Endometrial microvascular endothelial cells (primary cell): ENCODE measurements around the gene SMIM3. TPM values are rescaled to one million over a fixed set of nuclear protein-coding genes. Genes with fewer than 3 reads are reported as not detected.
"Not testable (repeated sequence)": the region's sequence is repeated elsewhere in the genome, so short reads cannot be mapped to it uniquely, and the experiment has no call there.

Experiments used
- in situ Hi-C: cut with HindIII; loops from 2 replicates; pipeline ENCODE4 v1.10.0; 2017; ENCODE audit warnings: low sequenced_read_pairs, low pct_unique_long_range_greater_than_20kb; ENCODE audit errors: inconsistent ontology term
- total RNA-seq: library from RNA; depleted of rRNA; stranded (reverse); fragments of >200 nt; gene quantifications from one replicate; pipeline ENCODE4 v1.2.3, GENCODE V29; 2015; ENCODE audit errors: inconsistent ontology term

Gene SMIM3, protein sequence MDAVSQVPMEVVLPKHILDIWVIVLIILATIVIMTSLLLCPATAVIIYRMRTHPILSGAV
- 12.8 TPM for total RNA-seq

DNA sequence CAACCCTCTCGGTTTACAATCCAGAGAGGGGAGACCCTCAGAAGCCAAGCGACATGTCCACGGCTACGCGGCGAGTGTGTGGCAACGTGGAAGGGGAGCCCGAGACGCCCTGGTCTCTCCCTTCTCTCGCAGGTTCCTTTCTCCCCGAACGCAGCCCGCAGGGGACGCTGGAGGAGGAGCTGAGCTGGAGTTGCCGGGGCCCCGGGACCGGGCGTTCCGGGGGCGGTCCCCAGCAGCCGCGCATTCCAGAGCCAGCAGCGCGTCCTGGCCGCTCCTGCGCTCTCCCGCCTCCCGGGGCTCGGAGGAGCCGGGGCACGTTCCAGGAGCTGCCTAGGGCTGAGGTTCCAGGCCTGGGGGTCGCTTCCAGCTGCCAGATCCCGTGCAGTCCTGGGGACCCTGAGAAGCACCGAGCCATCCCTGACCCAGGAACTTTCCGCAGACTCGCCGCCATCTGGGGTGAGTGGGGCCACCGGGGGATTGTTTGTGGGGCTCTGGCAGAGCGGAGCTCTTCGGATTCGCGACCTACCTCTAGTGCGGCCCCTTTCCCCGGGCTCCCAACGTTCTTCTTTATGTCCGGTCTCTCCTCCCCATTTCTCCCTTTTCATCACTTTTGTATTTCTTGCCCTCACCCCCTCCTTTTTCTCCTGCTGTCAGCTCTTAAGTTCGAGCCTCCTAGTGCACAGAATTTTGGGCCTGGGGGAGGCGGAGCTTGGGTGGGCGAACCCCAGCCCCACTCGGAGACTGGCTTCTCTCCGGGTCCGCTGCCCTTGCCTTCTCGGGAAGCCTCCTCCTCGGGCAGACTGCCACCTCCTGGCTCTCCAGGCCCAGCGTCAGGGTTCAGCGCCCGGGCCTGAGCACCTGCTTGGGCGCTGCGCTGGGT lies at the start of gene SMIM3:
TSS of gene SMIM3 (plus strand) at position 241 of the 880 bp plus-strand sequence. CDS start 16,684 bp downstream, outside the sequence.
- in situ Hi-C loops = no loop called here

DNA sequence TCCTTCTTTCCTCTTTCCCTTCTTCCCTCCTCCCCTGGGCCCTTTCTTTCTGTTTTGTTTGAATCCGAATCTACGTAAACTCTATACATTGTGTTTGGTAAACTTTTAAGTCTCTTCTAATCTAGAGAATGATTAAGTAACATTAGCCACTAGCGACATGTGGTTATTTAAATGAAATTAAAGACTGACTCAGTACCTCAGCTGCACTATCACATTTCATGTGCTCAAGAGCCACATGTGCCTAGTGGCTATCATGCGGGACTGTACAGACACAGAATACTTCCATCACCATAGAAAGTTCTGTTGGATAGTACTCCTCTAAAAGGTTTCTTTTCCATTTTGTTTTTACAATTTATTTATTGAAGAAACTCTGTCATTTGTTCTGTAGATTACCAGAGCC lies 48.7 kb upstream of the SMIM3 start:
- in situ Hi-C loops = no loop called here

DNA sequence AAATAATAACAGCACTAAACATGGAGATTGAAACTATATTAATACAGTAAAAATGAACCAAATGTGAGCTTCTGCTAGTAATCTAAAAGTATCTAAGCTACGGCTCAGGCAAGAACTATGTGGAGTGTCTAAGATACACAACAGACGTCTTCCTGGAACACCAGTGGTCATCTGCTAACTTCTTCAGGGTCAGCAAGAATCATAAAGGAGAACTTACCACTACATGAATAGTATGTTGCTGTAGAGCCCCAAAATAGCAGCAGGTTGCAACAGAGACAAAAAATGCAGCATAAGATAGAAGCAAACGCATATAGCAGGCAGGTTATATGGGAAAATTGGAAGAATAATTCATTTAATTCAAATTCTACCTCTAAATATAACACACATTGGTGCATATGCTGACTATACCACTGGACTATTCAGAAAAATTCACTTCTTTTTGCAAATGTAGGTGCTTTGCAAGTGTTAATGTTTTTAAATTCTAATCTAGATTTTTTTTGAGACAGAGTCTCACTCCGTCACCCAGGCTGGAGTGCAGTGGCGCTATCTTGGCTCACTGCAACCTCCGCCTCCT lies 46.8 kb upstream of the SMIM3 start:
- in situ Hi-C loops = no loop called here

DNA sequence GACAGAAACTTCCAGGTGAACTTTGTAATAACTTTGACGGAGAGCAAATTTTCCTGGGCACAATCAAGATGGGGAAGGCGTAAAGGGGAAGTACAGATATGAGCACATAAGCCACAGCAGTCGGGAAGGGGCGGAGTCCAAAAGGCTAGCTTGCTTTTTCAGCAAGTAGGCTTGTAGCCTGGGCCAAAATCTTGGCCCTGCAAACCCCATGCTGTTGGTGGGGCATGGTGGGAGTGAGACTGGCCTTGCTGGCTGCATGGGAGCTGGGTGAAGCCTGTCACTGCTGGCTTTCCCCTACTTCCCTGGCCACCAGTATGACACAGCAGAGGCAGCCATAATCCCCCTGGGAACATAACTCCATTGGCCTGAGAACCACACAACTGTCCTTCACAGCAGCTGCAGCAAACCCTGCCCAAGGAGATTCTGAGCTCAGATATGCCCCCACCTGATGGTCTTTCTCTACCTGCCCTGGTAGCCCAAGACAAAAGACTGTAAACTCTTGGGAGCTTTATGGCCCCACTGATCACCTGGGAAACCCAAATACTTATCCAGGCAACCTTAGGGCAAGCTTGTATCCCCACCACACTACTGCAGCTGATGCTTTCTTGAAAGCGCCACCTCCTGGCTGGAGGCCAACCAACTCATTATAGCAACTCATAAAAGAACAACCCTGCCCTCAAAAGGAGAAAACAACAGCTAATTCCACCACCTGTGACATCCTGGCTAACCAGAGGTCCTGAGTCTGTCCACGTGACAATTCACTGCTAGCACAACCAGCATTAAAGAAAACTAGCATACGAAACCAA lies 43.8 kb upstream of the SMIM3 start:
- in situ Hi-C loops = no loop called here

DNA sequence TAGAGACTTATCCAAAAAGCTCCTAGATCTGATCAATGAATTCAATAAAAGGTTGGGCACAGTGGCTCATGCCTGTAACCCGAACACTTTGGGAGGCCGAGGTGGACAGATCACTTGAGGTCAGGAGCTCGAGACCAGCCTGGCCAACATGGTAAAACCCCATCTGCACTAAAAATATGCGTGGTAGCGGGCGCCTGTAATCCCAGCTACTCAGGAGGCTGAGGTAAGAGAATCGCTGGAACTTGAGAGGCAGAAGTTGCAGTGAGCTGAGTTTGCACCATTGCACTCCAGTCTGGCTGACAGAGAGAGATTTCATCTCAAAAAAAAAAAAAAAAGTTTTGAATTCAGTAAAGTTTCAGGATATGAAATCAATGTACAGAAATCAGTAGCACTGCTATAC lies 39.7 kb upstream of the SMIM3 start:
- in situ Hi-C loops = no loop called here

DNA sequence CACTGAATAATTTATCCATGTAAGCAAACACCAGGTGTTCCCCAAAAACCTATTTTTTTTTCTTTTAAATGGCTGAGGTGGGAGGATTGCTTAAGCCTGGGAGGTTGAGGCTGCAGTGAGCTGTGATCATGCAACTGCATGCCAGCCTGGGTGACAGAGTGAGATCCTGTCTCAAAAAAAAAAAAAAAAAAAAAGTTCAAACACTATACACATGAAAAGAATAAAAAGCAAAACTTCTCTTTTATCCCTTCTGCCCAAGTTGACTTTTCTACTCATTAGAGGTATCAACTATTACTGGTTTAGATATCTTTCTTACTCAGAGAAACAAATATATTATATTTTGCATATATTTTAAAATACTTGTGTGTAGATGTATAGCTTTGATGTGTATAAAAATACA lies 37.6 kb upstream of the SMIM3 start:
- in situ Hi-C loops = no loop called here

DNA sequence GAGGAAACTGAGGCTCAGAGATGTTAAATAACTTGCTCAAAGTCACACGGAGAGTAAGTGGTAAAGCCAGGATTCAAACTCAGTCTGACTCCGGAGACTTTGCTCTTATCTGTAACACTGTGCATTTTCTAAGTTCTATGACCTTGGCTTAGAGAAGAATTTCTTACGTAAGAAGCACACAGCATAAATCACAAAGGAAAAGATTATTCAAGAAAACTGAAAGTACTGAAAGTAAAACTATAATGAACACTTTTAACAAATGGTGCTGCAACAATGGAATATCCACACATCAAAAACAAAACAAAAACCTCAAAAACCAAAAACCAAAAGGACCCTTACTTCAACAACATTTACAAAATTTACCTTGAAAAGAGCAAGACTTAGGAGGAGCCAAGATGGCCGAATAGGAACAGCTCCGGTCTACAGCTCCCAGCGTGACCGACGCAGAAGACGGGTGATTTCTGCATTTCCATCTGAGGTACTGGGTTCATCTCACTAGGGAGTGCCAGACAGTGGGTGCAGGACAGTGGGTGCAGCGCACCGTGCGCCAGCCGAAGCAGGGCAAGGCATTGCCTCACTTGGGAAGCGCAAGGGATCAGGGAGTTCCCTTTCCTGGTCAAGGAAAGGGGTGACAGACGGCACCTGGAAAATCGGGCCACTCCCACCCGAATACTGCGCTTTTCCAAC lies 36.0 kb upstream of the SMIM3 start:
- in situ Hi-C loops = not testable (repeated sequence)

DNA sequence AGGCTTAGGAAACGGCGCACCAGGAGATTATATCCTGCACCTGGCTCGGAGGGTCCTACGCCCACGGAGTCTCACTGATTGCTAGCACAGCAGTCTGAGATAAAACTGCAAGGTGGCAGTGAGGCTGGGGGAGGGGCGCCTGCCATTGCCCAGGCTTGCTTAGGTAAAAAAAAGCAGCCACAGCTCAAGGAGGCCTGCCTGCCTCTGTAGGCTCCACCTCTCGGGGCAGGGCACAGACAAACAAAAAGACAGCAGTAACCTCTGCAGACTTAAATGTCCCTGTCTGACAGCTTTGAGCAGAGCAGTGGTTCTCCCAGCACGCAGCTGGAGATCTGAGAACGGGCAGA lies 35.4 kb upstream of the SMIM3 start:
- in situ Hi-C loops = not testable (repeated sequence)

DNA sequence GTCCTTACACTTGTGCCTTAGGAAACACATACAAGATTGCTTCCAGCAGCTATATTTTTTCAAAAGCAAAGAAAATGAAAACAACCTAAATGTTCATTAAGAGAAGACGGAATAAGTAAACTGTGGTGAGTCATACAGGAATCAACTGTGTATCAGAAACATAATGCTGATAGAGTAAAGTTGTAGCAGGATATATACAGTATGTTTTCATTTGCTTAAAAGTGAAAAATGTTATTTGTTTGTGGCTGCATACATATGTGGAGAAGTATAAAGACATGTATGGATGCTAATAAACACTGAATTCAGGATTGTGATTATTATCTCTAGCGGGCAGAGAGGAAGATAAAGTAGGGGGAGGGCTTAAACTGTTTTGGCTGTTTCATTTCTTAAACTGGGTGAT lies 28.1 kb upstream of the SMIM3 start:
- in situ Hi-C loops = no loop called here

DNA sequence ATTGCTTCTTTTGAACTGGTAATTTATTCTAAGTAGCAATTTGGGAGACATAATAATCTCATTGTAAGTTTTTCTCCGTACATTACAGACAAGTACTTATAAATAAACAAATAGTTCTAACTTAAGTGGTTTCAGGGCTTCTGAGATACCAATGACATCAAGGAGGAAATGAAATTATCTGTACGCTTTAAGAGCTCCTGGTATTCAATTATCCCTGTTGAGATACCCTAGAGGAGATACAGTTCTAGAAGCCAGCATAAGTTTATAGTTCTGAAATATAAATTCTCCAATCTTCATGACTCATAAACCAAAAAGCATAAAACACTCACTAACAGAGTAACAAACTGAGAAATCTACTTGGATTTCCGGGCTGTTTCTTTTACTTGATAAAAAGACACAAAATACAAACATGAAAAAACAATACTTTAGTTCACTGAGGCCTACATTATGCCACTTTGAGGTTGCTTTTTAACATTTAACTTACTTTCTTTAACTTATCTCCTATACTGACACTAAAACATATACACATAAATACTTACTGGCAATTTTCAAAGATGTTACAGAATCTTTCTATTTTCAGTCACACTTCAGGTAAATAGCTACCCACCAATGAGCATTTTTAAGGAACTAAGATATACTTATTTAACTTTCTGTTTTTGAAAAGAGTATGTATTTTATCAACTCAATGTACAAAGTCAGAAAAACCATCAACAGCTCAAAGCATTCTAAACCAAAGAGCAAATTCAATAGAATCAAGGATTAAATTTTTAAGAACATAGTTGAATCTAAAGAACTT lies 27.3 kb upstream of the SMIM3 start:
- in situ Hi-C loops = no loop called here

DNA sequence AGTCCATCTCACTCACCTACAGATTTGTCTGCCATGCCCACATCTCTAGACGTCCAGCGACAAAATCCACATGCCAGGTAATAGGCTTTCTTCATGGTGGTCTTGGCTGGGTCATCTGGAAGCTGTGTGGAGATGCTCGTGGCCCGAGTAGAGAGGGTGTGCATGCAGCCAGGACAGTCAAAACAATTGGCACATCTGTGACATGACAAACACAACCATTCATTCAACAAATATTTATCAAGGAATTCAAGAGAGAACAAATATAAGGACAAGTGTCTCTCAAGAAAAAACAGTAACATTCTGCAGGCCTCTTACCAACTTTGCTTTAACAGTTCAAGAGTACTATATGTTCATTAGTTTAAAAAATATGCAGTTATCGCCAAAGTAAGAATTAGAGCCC lies 25.1 kb upstream of the SMIM3 start:
- in situ Hi-C loops = no loop called here

DNA sequence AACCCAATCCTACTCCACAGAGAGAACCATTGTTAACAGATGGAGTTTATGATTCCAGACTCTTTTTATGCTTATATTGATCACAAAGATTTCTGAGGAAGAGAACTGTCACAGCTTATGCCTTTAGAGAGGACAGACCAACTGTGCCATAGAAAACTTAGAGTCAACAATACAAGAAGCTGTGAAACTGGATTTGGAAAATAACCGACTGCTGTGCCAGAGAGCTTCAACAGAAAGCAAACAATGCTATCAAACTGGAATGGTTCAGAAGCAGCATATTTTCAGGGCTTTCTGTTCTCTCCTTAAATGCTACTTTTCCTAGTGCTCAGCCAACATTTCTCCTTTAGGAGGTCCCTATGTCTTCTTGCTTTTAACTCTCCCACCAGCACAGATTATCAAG lies 24.7 kb upstream of the SMIM3 start:
- in situ Hi-C loops = no loop called here

DNA sequence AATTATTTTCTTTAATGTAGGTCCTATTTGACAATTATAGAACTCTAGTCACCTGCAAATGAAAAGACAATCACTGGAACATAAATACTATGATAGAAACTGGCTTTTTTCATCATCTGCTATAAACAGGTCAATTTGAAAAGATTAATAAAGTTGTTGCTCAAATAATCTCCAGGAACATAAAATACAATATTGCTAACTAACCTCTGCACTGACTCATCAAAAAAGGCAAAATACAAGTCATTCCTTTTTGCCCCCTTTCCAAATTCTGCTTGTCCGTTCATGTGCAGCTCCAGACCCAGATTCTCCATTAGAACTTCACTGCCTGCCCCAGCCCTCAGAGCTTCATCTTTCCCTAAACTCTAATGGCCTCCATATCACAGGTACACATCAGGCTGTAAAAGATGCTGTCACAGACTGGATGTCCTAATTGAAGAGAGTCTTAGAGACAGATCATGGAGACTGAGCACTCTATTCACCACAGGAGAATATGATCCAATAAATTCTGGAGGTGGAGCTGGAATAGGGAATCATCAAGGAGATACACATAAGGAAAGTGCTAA lies 21.4 kb upstream of the SMIM3 start:
- in situ Hi-C loops = no loop called here

DNA sequence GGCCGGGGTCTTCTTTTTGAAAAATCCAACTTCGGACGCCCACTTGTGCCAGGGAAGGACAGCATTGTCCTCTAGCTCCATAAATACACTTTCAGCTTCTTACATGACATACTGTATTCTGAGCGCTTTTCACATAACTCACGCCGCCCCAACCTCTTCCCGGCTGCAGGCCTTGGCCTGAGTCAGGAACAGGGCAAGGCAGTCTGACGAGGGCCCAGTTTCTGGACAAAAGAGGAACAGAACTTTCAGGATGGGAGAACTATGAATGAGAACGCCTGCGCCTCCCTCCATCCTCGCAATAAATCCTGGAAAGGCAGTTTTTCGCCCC lies 20.4 kb upstream of the SMIM3 start:
- in situ Hi-C loops = no loop called here

DNA sequence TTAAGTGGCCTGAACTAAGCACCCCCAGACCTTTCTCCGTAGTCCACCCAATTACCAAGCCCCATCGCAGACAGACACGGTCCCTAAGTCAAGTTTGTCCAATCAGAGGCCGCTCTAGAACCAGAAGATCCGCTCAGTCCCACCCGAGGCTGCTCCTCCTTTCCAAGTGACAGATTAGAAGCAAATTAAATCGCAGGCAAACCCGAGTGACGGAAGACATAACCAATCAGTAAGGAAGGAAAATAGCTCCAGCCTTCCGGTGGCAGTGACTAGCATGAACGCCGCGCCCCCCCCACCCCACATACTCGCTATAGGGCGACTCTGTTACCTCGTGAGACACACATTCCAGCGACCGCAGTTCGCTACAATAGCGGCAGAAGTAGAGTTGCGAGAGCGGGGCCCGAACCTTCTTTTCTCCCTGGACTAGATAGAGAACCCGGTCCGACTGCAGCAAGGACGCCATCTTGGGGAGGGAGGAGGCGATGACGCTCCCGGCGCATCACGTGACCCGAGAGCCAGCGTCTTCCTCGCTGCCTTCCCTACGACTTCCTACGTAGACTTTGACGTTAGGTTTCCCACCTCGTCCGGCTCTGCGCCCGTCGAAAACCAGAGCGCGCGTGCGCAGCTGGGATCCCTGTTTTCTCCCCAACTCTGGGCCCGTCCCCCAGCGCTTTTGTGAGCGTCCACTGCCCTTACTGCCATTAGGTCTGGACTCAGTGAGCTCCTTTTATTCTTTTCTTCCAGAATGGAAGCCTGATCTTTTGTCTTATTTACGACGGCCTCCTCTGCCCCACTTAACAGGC lies 19.8 kb upstream of the SMIM3 start, which contains the start of gene DCTN4:
TSS of gene DCTN4 (minus strand) at position 487 of the 803 bp plus-strand sequence. CDS start at position 463, 24 bp downstream.
- in situ Hi-C loops = no loop called here

DNA sequence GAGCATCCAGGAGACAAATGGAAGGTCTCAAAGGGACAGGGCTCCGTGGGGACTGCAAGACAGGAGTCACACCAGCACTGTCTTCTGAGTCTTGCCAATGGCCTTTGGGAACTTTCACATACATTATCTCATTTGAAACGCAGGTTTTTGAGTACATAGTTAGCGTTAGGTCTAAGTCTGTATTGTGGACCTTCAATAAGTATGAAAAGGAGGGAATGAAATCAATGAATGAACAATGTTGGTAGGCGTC lies 19.3 kb upstream of the SMIM3 start:
- in situ Hi-C loops = no loop called here

DNA sequence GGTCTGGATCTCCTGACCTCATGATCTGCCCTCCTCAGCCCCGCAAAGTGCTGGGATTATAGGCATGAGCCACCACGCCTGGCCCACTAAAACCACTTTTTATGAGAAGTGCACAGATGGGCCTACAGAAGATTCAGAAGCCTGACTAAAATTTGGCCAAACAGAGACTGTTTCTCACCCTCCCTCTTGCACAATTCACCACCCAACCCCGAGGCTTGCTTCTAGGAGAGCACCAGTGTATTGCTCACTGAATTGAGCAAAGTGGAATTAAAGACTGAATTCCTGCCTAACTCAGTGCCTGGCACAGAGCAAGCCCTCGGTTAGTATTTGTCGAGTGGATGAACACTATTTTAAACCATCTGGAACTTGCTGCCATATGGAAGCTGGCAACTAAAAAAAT lies 16.3 kb upstream of the SMIM3 start:
- in situ Hi-C loops = no loop called here
